HCT116 (cell line): ENCODE results near the gene TAL2.

ENCODE experiments used
- EZH2 ChIP-seq: fragments of 200-600 bp; sonication (generic); IDR thresholded peaks from 2 replicates; pipeline ENCODE4 v1.6.1; 2017; ENCODE audit warnings: antibody characterized with exemption, mixed run types
- POLR2A ChIP-seq: IDR thresholded peaks from 2 replicates; pipeline ENCODE4 v1.7.0; 2011; ENCODE audit warnings: borderline replicate concordance; ENCODE audit not compliant: insufficient read depth, insufficient read length; ENCODE audit errors: extremely low read depth
- POLR2AphosphoS5 ChIP-seq: IDR thresholded peaks from 2 replicates; pipeline ENCODE4 v1.6.1; 2011; ENCODE audit warnings: mild to moderate bottlenecking, low read depth, low read length, moderate library complexity
- RAD21 ChIP-seq: IDR thresholded peaks from 2 replicates; pipeline ENCODE4 v1.6.1; 2012; ENCODE audit warnings: low read depth, mild to moderate bottlenecking
- TCF7L2 ChIP-seq: IDR thresholded peaks from 2 replicates; pipeline ENCODE4 v1.7.0; 2011; ENCODE audit warnings: borderline replicate concordance, inconsistent platforms; ENCODE audit not compliant: insufficient read depth, insufficient read length; ENCODE audit errors: extremely low read depth
- ZFX ChIP-seq: fragments of 450-650 bp; IDR thresholded peaks from 2 replicates; pipeline ENCODE4 v1.6.1; 2017
- TF ChIP-seq, protein P1 (sequence below): IDR thresholded peaks from 2 replicates; pipeline ENCODE4 v1.6.1; 2012; ENCODE audit warnings: low read depth
- TF ChIP-seq, protein P2 (sequence below), 3 experiments: fragments of 200-600 bp in 1 of 3; sonication (generic) in 1 of 3; IDR thresholded peaks in 2 of 3; conservative IDR thresholded peaks in 1 of 3; 2 replicates each; pipeline ENCODE4 v1.5.1; 2012 to 2017; ENCODE audit warnings: low read depth in 2 of 3, low read length in 2 of 3, antibody characterized with exemption in 1 of 3, borderline replicate concordance in 1 of 3, control low read depth in 1 of 3, mild to moderate bottlenecking in 1 of 3, mixed read lengths in 1 of 3, mixed run types in 1 of 3, moderate library complexity in 1 of 3; ENCODE audit not compliant: insufficient read depth in 1 of 3
- TF ChIP-seq, protein P3 (sequence below): IDR thresholded peaks from 2 replicates; pipeline ENCODE4 v1.6.1; 2012
- TF ChIP-seq, protein P4 (sequence below): IDR thresholded peaks from 2 replicates; pipeline ENCODE4 v1.6.1; 2012

DNA sequence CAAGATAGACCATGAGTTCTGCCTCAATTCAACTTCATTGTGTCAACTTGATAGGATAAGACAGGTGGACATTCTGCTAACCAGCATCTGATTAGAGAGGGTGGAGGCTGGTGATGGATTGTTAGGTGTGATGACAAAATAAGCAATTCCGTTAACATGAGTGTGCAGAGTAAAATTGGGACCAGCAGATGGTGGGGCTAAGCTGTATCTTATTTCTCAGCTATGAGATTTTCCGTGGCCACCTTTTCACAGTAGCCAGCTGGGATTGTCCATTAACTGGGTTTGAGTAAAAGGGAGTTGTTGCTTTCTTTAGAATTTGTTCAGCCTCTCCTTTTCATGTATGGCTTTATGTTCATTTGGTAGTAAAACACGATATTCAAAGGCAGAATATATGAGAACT is 28.8 kb upstream of the TAL2 start:
- TF ChIP-seq POLR2A = no peak
- TF ChIP-seq, protein P1, sequence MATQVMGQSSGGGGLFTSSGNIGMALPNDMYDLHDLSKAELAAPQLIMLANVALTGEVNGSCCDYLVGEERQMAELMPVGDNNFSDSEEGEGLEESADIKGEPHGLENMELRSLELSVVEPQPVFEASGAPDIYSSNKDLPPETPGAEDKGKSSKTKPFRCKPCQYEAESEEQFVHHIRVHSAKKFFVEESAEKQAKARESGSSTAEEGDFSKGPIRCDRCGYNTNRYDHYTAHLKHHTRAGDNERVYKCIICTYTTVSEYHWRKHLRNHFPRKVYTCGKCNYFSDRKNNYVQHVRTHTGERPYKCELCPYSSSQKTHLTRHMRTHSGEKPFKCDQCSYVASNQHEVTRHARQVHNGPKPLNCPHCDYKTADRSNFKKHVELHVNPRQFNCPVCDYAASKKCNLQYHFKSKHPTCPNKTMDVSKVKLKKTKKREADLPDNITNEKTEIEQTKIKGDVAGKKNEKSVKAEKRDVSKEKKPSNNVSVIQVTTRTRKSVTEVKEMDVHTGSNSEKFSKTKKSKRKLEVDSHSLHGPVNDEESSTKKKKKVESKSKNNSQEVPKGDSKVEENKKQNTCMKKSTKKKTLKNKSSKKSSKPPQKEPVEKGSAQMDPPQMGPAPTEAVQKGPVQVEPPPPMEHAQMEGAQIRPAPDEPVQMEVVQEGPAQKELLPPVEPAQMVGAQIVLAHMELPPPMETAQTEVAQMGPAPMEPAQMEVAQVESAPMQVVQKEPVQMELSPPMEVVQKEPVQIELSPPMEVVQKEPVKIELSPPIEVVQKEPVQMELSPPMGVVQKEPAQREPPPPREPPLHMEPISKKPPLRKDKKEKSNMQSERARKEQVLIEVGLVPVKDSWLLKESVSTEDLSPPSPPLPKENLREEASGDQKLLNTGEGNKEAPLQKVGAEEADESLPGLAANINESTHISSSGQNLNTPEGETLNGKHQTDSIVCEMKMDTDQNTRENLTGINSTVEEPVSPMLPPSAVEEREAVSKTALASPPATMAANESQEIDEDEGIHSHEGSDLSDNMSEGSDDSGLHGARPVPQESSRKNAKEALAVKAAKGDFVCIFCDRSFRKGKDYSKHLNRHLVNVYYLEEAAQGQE = no peak
- no peak for TF ChIP-seq ZFX
- TF ChIP-seq, protein P2, sequence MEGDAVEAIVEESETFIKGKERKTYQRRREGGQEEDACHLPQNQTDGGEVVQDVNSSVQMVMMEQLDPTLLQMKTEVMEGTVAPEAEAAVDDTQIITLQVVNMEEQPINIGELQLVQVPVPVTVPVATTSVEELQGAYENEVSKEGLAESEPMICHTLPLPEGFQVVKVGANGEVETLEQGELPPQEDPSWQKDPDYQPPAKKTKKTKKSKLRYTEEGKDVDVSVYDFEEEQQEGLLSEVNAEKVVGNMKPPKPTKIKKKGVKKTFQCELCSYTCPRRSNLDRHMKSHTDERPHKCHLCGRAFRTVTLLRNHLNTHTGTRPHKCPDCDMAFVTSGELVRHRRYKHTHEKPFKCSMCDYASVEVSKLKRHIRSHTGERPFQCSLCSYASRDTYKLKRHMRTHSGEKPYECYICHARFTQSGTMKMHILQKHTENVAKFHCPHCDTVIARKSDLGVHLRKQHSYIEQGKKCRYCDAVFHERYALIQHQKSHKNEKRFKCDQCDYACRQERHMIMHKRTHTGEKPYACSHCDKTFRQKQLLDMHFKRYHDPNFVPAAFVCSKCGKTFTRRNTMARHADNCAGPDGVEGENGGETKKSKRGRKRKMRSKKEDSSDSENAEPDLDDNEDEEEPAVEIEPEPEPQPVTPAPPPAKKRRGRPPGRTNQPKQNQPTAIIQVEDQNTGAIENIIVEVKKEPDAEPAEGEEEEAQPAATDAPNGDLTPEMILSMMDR (IDR thresholded peaks at IDR 0.05 in 2 of 3, conservative IDR thresholded peaks at IDR 0.05 in 1 of 3; ENCODE audit: borderline replicate concordance in 1 of 3, insufficient read depth in 1 of 3, low read depth in 2 of 3, low read length in 2 of 3) = no peak
- TF ChIP-seq EZH2 = no peak
- TF ChIP-seq TCF7L2 = no peak
- TF ChIP-seq, protein P3, sequence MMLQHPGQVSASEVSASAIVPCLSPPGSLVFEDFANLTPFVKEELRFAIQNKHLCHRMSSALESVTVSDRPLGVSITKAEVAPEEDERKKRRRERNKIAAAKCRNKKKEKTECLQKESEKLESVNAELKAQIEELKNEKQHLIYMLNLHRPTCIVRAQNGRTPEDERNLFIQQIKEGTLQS = no peak
- no peak for TF ChIP-seq RAD21
- TF ChIP-seq, protein P4, sequence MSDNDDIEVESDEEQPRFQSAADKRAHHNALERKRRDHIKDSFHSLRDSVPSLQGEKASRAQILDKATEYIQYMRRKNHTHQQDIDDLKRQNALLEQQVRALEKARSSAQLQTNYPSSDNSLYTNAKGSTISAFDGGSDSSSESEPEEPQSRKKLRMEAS = no peak
- TF ChIP-seq POLR2AphosphoS5 = no peak
